A673 (cell line): ENCODE data around the gene ADAM12. TPM values are rescaled to one million over a fixed set of nuclear protein-coding genes. Genes with fewer than 3 reads are reported as not detected.

ENCODE experiments used
- BruUV-seq: library from RNA; stranded (reverse); fragments of 400-500 nt; replicated peaks from 2 replicates; lab custom pipeline; 2021; lab: Mats Ljungman, UMichigan
- CTCF ChIA-PET: fragments of 300-600 bp; sonication (Branson Sonifier 250); formaldehyde crosslinking; loops from one replicate; lab custom pipeline; 2022; ENCODE audit warnings: antibody characterized with exemption; lab: Charles Lee
- POLR2A ChIA-PET: fragments of 300-600 bp; sonication (Branson Sonifier 250); formaldehyde crosslinking; loops from one replicate; lab custom pipeline; 2022; ENCODE audit warnings: antibody characterized with exemption; ENCODE audit not compliant: low non-redundant PET; lab: Charles Lee
- DNase-seq: peaks from one replicate; pipeline ENCODE4 v3.0.0-alpha.2; 2015; ENCODE audit warnings: low spot score
- H3K27ac ChIP-seq: fragments of 200-600 bp; sonication (generic); 2 replicates; pipeline ENCODE4 v1.5.1; 2016; ENCODE audit warnings: mixed run types, low read depth, mild to moderate bottlenecking, mixed read lengths, antibody characterized with exemption, low read length; ENCODE audit not compliant: poor library complexity, severe bottlenecking
- H3K27me3 ChIP-seq: fragments of 200-600 bp; sonication (generic); replicated peaks from 2 replicates; pipeline ENCODE4 v1.6.1; 2017; ENCODE audit warnings: mixed run types, low read depth, mild to moderate bottlenecking, mixed read lengths, antibody characterized with exemption, low read length; ENCODE audit not compliant: insufficient read depth, poor library complexity
- H3K36me3 ChIP-seq: fragments of 200-600 bp; sonication (generic); 2 replicates; pipeline ENCODE4 v1.6.1; 2016; ENCODE audit warnings: mixed run types, mild to moderate bottlenecking, mixed read lengths, antibody characterized with exemption, low read length; ENCODE audit not compliant: insufficient read depth, poor library complexity, severe bottlenecking
- H3K4me1 ChIP-seq: fragments of 200-600 bp; sonication (generic); 2 replicates; pipeline ENCODE4 v1.6.1; 2017; ENCODE audit warnings: mixed run types, mild to moderate bottlenecking, mixed read lengths, antibody characterized with exemption, low read length; ENCODE audit not compliant: insufficient read depth, poor library complexity, severe bottlenecking
- H3K4me3 ChIP-seq: fragments of 200-600 bp; sonication (generic); 2 replicates; pipeline ENCODE4 v1.5.1; 2016; ENCODE audit warnings: low read depth, mixed run types, mild to moderate bottlenecking, mixed read lengths, low read length; ENCODE audit not compliant: poor library complexity, severe bottlenecking
- H3K9me3 ChIP-seq: fragments of 200-600 bp; sonication (generic); 2 replicates; pipeline ENCODE4 v1.6.1; 2016; ENCODE audit warnings: mixed run types, low read depth, mild to moderate bottlenecking, mixed read lengths, antibody characterized with exemption, low read length; ENCODE audit not compliant: poor library complexity, severe bottlenecking
- EZH2 ChIP-seq: fragments of 200-600 bp; sonication (generic); IDR thresholded peaks from 2 replicates; pipeline ENCODE4 v1.6.1; 2017; ENCODE audit warnings: borderline replicate concordance, low read depth, mild to moderate bottlenecking, mixed read lengths, antibody characterized with exemption, low read length; ENCODE audit not compliant: poor library complexity, severe bottlenecking
- intact Hi-C: fragments of 100-400 bp; cut with micrococcal nuclease; formaldehyde crosslinking; loops from one replicate; pipeline ENCODE4 v1.10.0; 2022; ENCODE audit not compliant: unreplicated experiment
- total RNA-seq: library from RNA; stranded (reverse); gene quantifications from 2 replicates; pipeline ENCODE4 v1.2.3, GENCODE V29; 2021
- TF ChIP-seq, protein P1 (sequence below): fragments of 300-800, 200-600 bp; sonication (generic); conservative IDR thresholded peaks from 2 replicates; pipeline ENCODE4 v1.5.1; 2017; ENCODE audit warnings: low read depth, mild to moderate bottlenecking, antibody characterized with exemption, low read length, moderate library complexity, mixed read lengths

The ADAM12 gene
- total RNA-seq, 1 experiment from 2014 or later: 0.17 TPM

GRCh38 chr10:126402721-126403695 lies 14.7 kb upstream of the ADAM12 start:
- H3K4me1 ChIP-seq: no peaks in the 10 kb centered on the region
- intact Hi-C loops: no loop called here
- H3K9me3 ChIP-seq: no peaks in the 10 kb centered on the region
- CTCF ChIA-PET: no interaction called here
- H3K27me3 ChIP-seq: peaks cover 9% of the 10 kb centered on the region
- H3K36me3 ChIP-seq: no peaks in the 10 kb centered on the region
- no peak overlapping the region for H3K4me3 ChIP-seq
- no peak overlapping the region for H3K27ac ChIP-seq
- DNase-seq: no peak
- no TSS peak for BruUV-seq
- POLR2A ChIA-PET: no interaction called here
- TF ChIP-seq, protein P1, sequence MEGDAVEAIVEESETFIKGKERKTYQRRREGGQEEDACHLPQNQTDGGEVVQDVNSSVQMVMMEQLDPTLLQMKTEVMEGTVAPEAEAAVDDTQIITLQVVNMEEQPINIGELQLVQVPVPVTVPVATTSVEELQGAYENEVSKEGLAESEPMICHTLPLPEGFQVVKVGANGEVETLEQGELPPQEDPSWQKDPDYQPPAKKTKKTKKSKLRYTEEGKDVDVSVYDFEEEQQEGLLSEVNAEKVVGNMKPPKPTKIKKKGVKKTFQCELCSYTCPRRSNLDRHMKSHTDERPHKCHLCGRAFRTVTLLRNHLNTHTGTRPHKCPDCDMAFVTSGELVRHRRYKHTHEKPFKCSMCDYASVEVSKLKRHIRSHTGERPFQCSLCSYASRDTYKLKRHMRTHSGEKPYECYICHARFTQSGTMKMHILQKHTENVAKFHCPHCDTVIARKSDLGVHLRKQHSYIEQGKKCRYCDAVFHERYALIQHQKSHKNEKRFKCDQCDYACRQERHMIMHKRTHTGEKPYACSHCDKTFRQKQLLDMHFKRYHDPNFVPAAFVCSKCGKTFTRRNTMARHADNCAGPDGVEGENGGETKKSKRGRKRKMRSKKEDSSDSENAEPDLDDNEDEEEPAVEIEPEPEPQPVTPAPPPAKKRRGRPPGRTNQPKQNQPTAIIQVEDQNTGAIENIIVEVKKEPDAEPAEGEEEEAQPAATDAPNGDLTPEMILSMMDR: no peak

DNA sequence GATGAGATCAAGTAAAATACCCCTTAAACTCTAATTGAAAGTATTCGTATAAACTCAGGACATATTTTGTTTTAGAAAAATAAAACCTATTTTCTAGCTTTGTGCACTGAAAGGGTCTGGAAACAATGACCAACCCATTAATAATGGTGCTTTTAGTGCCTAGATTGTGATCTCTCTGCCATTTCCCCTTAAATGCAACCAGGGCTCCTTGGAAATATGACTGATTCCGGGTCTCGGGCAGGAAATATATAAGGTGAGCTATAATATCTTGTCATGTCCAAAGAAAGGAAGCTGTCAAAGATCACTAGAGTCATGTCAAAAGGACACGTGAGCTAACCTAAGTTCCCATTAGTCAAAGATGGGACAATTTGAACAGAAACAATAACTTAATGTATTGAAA lies 12.4 kb upstream of the ADAM12 start:
- H3K9me3 ChIP-seq: no peaks in the 10 kb centered on the region
- H3K36me3 ChIP-seq: no peaks in the 10 kb centered on the region
- no TSS peak for BruUV-seq
- POLR2A ChIA-PET: no interaction called here
- H3K4me1 ChIP-seq: no peaks in the 10 kb centered on the region
- H3K27ac ChIP-seq: no peak overlapping the region
- H3K27me3 ChIP-seq: peaks cover 9% of the 10 kb centered on the region
- no peak for DNase-seq
- no peak overlapping the region for H3K4me3 ChIP-seq
- intact Hi-C loops: no loop called here
- TF ChIP-seq EZH2: no peak
- TF ChIP-seq, protein P1: no peak
- CTCF ChIA-PET: no interaction called here

GRCh38 chr10:126398924-126399323 lies 10.6 kb upstream of the ADAM12 start:
- no peak for DNase-seq
- intact Hi-C loops: no loop called here
- no TSS peak for BruUV-seq
- no peaks in the 10 kb centered on the region for H3K36me3 ChIP-seq
- POLR2A ChIA-PET: no interaction called here
- H3K4me3 ChIP-seq: no peak overlapping the region
- no peaks in the 10 kb centered on the region for H3K9me3 ChIP-seq
- CTCF ChIA-PET: no interaction called here
- H3K4me1 ChIP-seq: no peaks in the 10 kb centered on the region
- peaks cover 9% of the 10 kb centered on the region for H3K27me3 ChIP-seq
- TF ChIP-seq, protein P1: no peak
- TF ChIP-seq EZH2: no peak
- H3K27ac ChIP-seq: no peak overlapping the region
